ENCODE results near the gene FAM72A.
"Not testable (repeated sequence)": the region's sequence is repeated elsewhere in the genome, so short reads cannot be mapped to it uniquely, and the experiment has no call there.

DNA sequence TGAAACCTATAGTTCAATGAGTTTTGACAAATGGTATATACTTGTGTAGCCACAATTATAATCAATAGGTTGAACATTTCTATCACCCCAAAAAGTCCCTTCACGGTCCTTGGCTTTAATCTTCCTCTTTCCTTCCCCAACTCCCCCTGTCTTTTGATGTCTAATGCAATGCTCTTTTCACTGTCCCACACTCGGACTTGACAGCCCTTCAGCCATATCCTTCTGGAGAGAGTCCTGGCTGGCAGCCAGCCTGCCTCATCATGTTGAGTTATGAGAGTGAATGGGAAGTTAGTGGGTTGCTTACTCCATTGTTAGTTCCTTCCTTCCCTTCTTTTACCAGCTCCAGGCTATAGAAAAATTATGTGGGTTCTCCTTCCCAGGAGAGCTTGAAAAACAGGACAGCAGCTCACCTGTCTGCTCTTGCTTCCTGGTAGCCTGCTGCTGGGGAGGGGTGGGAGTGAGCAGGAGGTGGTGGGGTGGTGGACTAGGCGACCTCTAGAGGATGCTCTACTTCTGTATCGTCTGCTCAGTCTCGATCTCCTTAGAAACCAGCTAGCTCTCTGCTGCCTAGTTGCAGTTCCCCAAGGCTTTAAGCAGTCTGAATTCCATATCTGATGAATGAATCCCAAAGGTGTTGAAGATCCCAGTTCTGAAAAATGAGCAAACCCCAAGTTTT lies 30.5 kb upstream of the FAM72A start:
- TF ChIP-seq, protein P1, sequence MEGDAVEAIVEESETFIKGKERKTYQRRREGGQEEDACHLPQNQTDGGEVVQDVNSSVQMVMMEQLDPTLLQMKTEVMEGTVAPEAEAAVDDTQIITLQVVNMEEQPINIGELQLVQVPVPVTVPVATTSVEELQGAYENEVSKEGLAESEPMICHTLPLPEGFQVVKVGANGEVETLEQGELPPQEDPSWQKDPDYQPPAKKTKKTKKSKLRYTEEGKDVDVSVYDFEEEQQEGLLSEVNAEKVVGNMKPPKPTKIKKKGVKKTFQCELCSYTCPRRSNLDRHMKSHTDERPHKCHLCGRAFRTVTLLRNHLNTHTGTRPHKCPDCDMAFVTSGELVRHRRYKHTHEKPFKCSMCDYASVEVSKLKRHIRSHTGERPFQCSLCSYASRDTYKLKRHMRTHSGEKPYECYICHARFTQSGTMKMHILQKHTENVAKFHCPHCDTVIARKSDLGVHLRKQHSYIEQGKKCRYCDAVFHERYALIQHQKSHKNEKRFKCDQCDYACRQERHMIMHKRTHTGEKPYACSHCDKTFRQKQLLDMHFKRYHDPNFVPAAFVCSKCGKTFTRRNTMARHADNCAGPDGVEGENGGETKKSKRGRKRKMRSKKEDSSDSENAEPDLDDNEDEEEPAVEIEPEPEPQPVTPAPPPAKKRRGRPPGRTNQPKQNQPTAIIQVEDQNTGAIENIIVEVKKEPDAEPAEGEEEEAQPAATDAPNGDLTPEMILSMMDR (IDR thresholded peaks at IDR 0.05), result not testable (repeated sequence)
- TF ChIP-seq POLR2A (IDR thresholded peaks at IDR 0.05), result not testable (repeated sequence)
